H1 (cell line): Measurements from ENCODE around the gene TCF7L2. TPM values are rescaled to one million over a fixed set of nuclear protein-coding genes. Genes with fewer than 3 reads are reported as not detected.
A peak's percentile ranks its signal among the peaks of the same experiment; 100 is the strongest.

ENCODE experiments used
- CTCF ChIA-PET: fragments of 300-600 bp; sonication (Branson Sonifier 250); formaldehyde crosslinking; loops from one replicate; lab custom pipeline; 2021; ENCODE audit not compliant: partially characterized antibody; lab: Charles Lee
- POLR2A ChIA-PET: fragments of 300-600 bp; sonication (Branson Sonifier 250); formaldehyde crosslinking; loops from one replicate; lab custom pipeline; 2021; ENCODE audit warnings: inconsistent platforms; ENCODE audit not compliant: partially characterized antibody; lab: Charles Lee
- DNase-seq, 2 experiments: peaks; one replicate each; pipeline versions ENCODE4 v3.0.0 to v3.0.0-alpha.2; 2010 to 2022; ENCODE audit warnings: low spot score in 2 of 2, low read depth in 1 of 2, mixed read lengths in 1 of 2
- FAIRE-seq: peaks from 2 replicates; lab custom pipeline; 2011; peaks lifted over from hg19 to GRCh38; lab: Jason Lieb, UNC
- H2AFZ ChIP-seq: 2 replicates; pipeline ENCODE4 v1.8.1; 2012; ENCODE audit warnings: low read length, inconsistent platforms
- H2AK5ac ChIP-seq: 2 replicates; pipeline ENCODE4 v1.6.1; 2013; ENCODE audit warnings: low read depth, low read length
- H2BK120ac ChIP-seq: replicated peaks from 2 replicates; pipeline ENCODE3; 2013; ENCODE audit warnings: low read depth, low read length, inconsistent platforms
- H2BK12ac ChIP-seq: 2 replicates; pipeline ENCODE4 v1.6.1; 2013; ENCODE audit warnings: low read depth, low read length
- H2BK15ac ChIP-seq: 2 replicates; pipeline ENCODE4 v1.6.1; 2013; ENCODE audit warnings: low read length
- H2BK20ac ChIP-seq: 2 replicates; pipeline ENCODE4 v1.6.1; 2013; ENCODE audit warnings: low read length
- H2BK5ac ChIP-seq: 2 replicates; pipeline ENCODE4 v1.6.1; 2013; ENCODE audit warnings: low read depth, low read length
- H3K14ac ChIP-seq: 2 replicates; pipeline ENCODE4 v1.6.1; 2013; ENCODE audit warnings: inconsistent platforms; ENCODE audit not compliant: insufficient read length
- H3K18ac ChIP-seq: 2 replicates; pipeline ENCODE4 v1.6.1; 2013; ENCODE audit warnings: low read length; ENCODE audit errors: extremely low read depth
- H3K23ac ChIP-seq: 2 replicates; pipeline ENCODE4 v1.6.1; 2013; ENCODE audit warnings: inconsistent platforms; ENCODE audit not compliant: insufficient read length
- H3K23me2 ChIP-seq: 2 replicates; pipeline ENCODE4 v1.6.1; 2013; ENCODE audit warnings: low read depth, low read length
- H3K27ac ChIP-seq: 2 replicates; pipeline ENCODE4 v1.6.1; 2011; ENCODE audit warnings: low read depth, low read length, inconsistent platforms
- H3K27me3 ChIP-seq, 4 experiments: replicated peaks in 1 of 4; 1 replicate in 1 of 4; 2 replicates in 3 of 4; pipeline versions ENCODE4 v1.6.1 to v1.8.1; 2011 to 2013; ENCODE audit warnings: low read length in 3 of 4, mild to moderate bottlenecking in 3 of 4, inconsistent platforms in 2 of 4, mixed read lengths in 2 of 4, moderate library complexity in 1 of 4; ENCODE audit not compliant: control insufficient read depth in 3 of 4, insufficient read depth in 3 of 4; ENCODE audit errors: extremely low read depth in 1 of 4
- H3K36me3 ChIP-seq, 4 experiments: 2 replicates each; pipeline versions ENCODE4 v1.6.1 to v1.8.1; 2011 to 2013; ENCODE audit warnings: mild to moderate bottlenecking in 4 of 4, low read length in 3 of 4, moderate library complexity in 2 of 4, control low read depth in 1 of 4, inconsistent platforms in 1 of 4; ENCODE audit not compliant: insufficient read depth in 4 of 4, control insufficient read depth in 2 of 4
- H3K4ac ChIP-seq: replicated peaks from 2 replicates; pipeline ENCODE3; 2013; ENCODE audit warnings: low read length, low read depth, mixed read lengths, inconsistent platforms; ENCODE audit not compliant: insufficient read length
- H3K4me1 ChIP-seq, 4 experiments: replicated peaks in 1 of 4; 1 replicate in 1 of 4; 2 replicates in 3 of 4; pipeline versions ENCODE4 v1.6.1 to v1.8.1; 2011 to 2013; ENCODE audit warnings: low read length in 3 of 4, inconsistent platforms in 2 of 4, mixed read lengths in 1 of 4; ENCODE audit not compliant: insufficient read depth in 4 of 4, control insufficient read depth in 3 of 4
- H3K4me2 ChIP-seq, 2 experiments: 2 replicates each; pipeline versions ENCODE4 v1.6.1 to v1.8.1; 2011 to 2013; ENCODE audit warnings: low read depth in 2 of 2, low read length in 2 of 2, control low read depth in 1 of 2, inconsistent platforms in 1 of 2, mild to moderate bottlenecking in 1 of 2; ENCODE audit not compliant: insufficient read depth in 1 of 2
- H3K4me3 ChIP-seq, 4 experiments: fragments of 200-600, 300-600 bp in 1 of 4; sonication (generic), shearing (Covaris generic), sonication (Bioruptor Twin) in 1 of 4; 2 replicates each; pipeline versions ENCODE4 v1.5.1 to v1.8.1; 2011 to 2016; ENCODE audit warnings: low read length in 4 of 4, low read depth in 3 of 4, control low read depth in 2 of 4, inconsistent platforms in 2 of 4, mild to moderate bottlenecking in 2 of 4, mixed read lengths in 1 of 4, moderate library complexity in 1 of 4; ENCODE audit not compliant: insufficient read depth in 2 of 4; ENCODE audit errors: extremely low read depth in 1 of 4
- H3K56ac ChIP-seq: replicated peaks from 2 replicates; pipeline ENCODE3; 2013; ENCODE audit warnings: low read depth, mild to moderate bottlenecking, mixed read lengths, low read length, inconsistent platforms; ENCODE audit not compliant: insufficient read length
- H3K79me1 ChIP-seq: 2 replicates; pipeline ENCODE4 v1.6.1; 2013; ENCODE audit warnings: low read depth, low read length, control low read depth
- H3K79me2 ChIP-seq, 2 experiments: 2 replicates each; pipeline versions ENCODE4 v1.6.1 to v1.8.1; 2012 to 2013; ENCODE audit warnings: low read length in 2 of 2, mild to moderate bottlenecking in 2 of 2, inconsistent platforms in 1 of 2; ENCODE audit not compliant: insufficient read depth in 2 of 2, control insufficient read depth in 1 of 2
- H3K9ac ChIP-seq, 4 experiments: replicated peaks in 1 of 4; 1 replicate in 1 of 4; 2 replicates in 3 of 4; pipeline versions ENCODE4 v1.6.1 to v1.8.1; 2011 to 2013; ENCODE audit warnings: low read depth in 3 of 4, low read length in 3 of 4, control low read depth in 2 of 4, mild to moderate bottlenecking in 2 of 4, moderate library complexity in 2 of 4, inconsistent platforms in 1 of 4; ENCODE audit errors: extremely low read depth in 1 of 4
- H3K9me3 ChIP-seq, 2 experiments: 2 replicates each; pipeline versions ENCODE4 v1.6.1 to v1.8.1; 2012 to 2013; ENCODE audit warnings: mild to moderate bottlenecking in 2 of 2, moderate library complexity in 2 of 2, control low read depth in 1 of 2, inconsistent platforms in 1 of 2, low read depth in 1 of 2, low read length in 1 of 2, mixed read lengths in 1 of 2; ENCODE audit not compliant: insufficient read depth in 2 of 2
- H4K20me1 ChIP-seq, 2 experiments: replicated peaks in 1 of 2; 2 replicates each; pipeline versions ENCODE3 to v1.8.1; 2011 to 2013; ENCODE audit warnings: inconsistent platforms in 2 of 2, low read length in 2 of 2, mild to moderate bottlenecking in 1 of 2; ENCODE audit not compliant: insufficient read depth in 2 of 2, control insufficient read depth in 1 of 2
- H4K5ac ChIP-seq: 2 replicates; pipeline ENCODE4 v1.6.1; 2013; ENCODE audit warnings: low read length, low read depth, mixed read lengths, inconsistent platforms; ENCODE audit not compliant: insufficient read length
- H4K8ac ChIP-seq: 2 replicates; pipeline ENCODE4 v1.8.0; 2013; ENCODE audit warnings: mild to moderate bottlenecking, moderate library complexity, low read length, inconsistent platforms; ENCODE audit not compliant: insufficient read depth; ENCODE audit errors: extremely low read depth
- H4K91ac ChIP-seq: replicated peaks from 2 replicates; pipeline ENCODE3; 2013; ENCODE audit warnings: low read length, mixed read lengths, inconsistent platforms; ENCODE audit not compliant: insufficient read length
- BCL11A ChIP-seq, 2 experiments: IDR thresholded peaks; one replicate each; pipeline ENCODE4 v1.6.1; 2011; ENCODE audit warnings: low read depth in 2 of 2, low read length in 2 of 2, mild to moderate bottlenecking in 2 of 2
- CEBPB ChIP-seq: IDR thresholded peaks from 2 replicates; pipeline ENCODE4 v1.6.1; 2012; ENCODE audit warnings: low read depth, low read length
- CHD2 ChIP-seq: IDR thresholded peaks from 2 replicates; pipeline ENCODE4 v1.6.1; 2012; ENCODE audit warnings: low read length, improper control_type of control experiment
- FOSL1 ChIP-seq: IDR thresholded peaks from 2 replicates; pipeline ENCODE4 v1.6.1; 2011; ENCODE audit warnings: mild to moderate bottlenecking, low read depth, low read length, moderate library complexity; ENCODE audit not compliant: insufficient read depth
- SIN3A ChIP-seq, 2 experiments: IDR thresholded peaks in 1 of 2; conservative IDR thresholded peaks in 1 of 2; 2 replicates each; pipeline ENCODE4 v1.6.1; 2011 to 2012; ENCODE audit warnings: low read length in 2 of 2, improper control_type of control experiment in 1 of 2, low read depth in 1 of 2, mild to moderate bottlenecking in 1 of 2
- SIRT6 ChIP-seq: IDR thresholded peaks from one replicate; pipeline ENCODE4 v1.7.1; 2012; ENCODE audit warnings: low read length, inconsistent platforms
- SP1 ChIP-seq: IDR thresholded peaks from 2 replicates; pipeline ENCODE4 v1.6.1; 2011; ENCODE audit warnings: low read depth, low read length
- TAF1 ChIP-seq: IDR thresholded peaks from 2 replicates; pipeline ENCODE4 v1.6.1; 2011; ENCODE audit warnings: mild to moderate bottlenecking, low read depth, low read length
- WGBS, 2 experiments: shearing (Covaris generic) in 1 of 2; methylation state at CpG; one replicate each; pipeline versions ENCODE4 v1.1.6 to v1.1.7; 2013 to 2015; ENCODE audit warnings: low lambda C conversion rate in 2 of 2, mixed read lengths in 2 of 2, inconsistent platforms in 1 of 2, low coverage in 1 of 2, missing lambda C conversion rate in 1 of 2; ENCODE audit not compliant: insufficient replicate concordance in 2 of 2, insufficient coverage in 1 of 2, insufficient read length in 1 of 2; ENCODE audit errors: extremely low coverage in 1 of 2, missing lambda C conversion rate in 1 of 2; 5-methylcytosine and 5-hydroxymethylcytosine counted together
- polyA plus RNA-seq, 7 experiments: library from polyadenylated mRNA; depleted of rRNA in 3 of 7; stranded (reverse) in 5 of 7; unstranded in 2 of 7; fragments of >200 nt in 5 of 7; fragments of 200-250 nt in 2 of 7; gene quantifications; 1 replicate in 5 of 7; 2 replicates in 1 of 7; 4 replicates in 1 of 7; pipeline versions ENCODE4 v1.2.1 to v1.2.3, GENCODE V29; 2011 to 2013; ENCODE audit warnings: missing spikeins in 2 of 7, mixed read lengths in 2 of 7
- total RNA-seq: library from RNA; stranded (reverse); fragmentation: NEBNext Ultra II Directional; extraction: Animal tissue kit (Norgen Biotek cat#: 25700); gene quantifications from 2 replicates; pipeline ENCODE4 v1.2.1, GENCODE V29; 2021

The TCF7L2 gene
- total and polyA plus RNA-seq, 2 of the 8 experiments (the other 6 are each of a cell fraction or from before 2014, with no cell fraction given): 33.9 to 67.3 TPM

GRCh38 chr10:112956631-112957350 is 6.7 kb downstream of the TCF7L2 start:
- Histone ChIP-seq H3K18ac (peak overlapping the region; percentile 79; the same call in 1 of the 2 replicates), H4K91ac (peak overlapping the region; percentile 69), H3K4me1 (peaks cover 24 to 42% (median 28%) of the 10 kb centered on the region in 4 experiments), H4K8ac (no peak overlapping the region), H3K79me2 (peaks cover 34 to 94% of the 10 kb centered on the region in 2 experiments), H2AK5ac (no peak overlapping the region), H2BK20ac (peak overlapping the region; percentile 29; the same call in 1 of the 2 replicates), H4K5ac (peak overlapping the region; percentile 92), H2BK120ac (peak overlapping the region; percentile 81), H3K14ac (no peak overlapping the region), H2AFZ (no peak overlapping the region), H3K4me2 (peak overlapping the region; percentile 66 to 78), H2BK12ac (peak overlapping the region; percentile 75; the same call in 1 of the 2 replicates), H3K23ac (no peak overlapping the region), H3K27ac (peak overlapping the region; percentile 74; the same call in 1 of the 2 replicates), H2BK5ac (peak overlapping the region; percentile 74; the same call in 1 of the 2 replicates), H3K36me3 (peaks cover 0 to 45% (median 0%) of the 10 kb centered on the region in 4 experiments; a peak in 2 of 8 replicates), H3K56ac (peak overlapping the region; percentile 56), H3K4ac (peak overlapping the region; percentile 9), H3K27me3 (no peaks in the 10 kb centered on the region), H3K9me3 (no peaks in the 10 kb centered on the region), H2BK15ac (no peak overlapping the region), H3K23me2 (peaks cover 10% of the 10 kb centered on the region), H4K20me1 (no peaks in the 10 kb centered on the region), H3K9ac (no peak overlapping the region), H3K4me3 (peak overlapping the region in 3 of 4 experiments; percentile 7 to 85 (median 13); a peak in 5 of 8 replicates), H3K79me1 (peaks cover 7% of the 10 kb centered on the region; the same call in 1 of the 2 replicates)
- ChIA-PET POLR2A (interaction anchor here (0.6 to 1.7 kb wide), 8 partner anchors 9 to 384 kb away, joined by 3 to 5 read pairs (median 3); no protein-coding TSS in a partner anchor), CTCF (no interaction called here)
- WGBS, 2 experiments: 4% methylated on average over 10 of the region's 10 CpGs; no CpG with 5 or more reads in 1 of the 2 experiments
- TF ChIP-seq SIN3A (conservative IDR thresholded peaks at IDR 0.05 in 1 of 2, IDR thresholded peaks at IDR 0.05 in 1 of 2; ENCODE audit: low read depth in 1 of 2, low read length in 2 of 2) (no peak), CEBPB (no peak), CHD2 (no peak), TAF1 (no peak), BCL11A (IDR thresholded peaks at IDR 0.05; ENCODE audit: low read depth in 2 of 2, low read length in 2 of 2) (no peak), SP1 (no peak), SIRT6 (no peak), FOSL1 (no peak)
- FAIRE-seq (no peak), DNase-seq (no peak)
